A549 (cell line): ENCODE results near the gene ERFL. TPM values are rescaled to one million over a fixed set of nuclear protein-coding genes. Genes with fewer than 3 reads are reported as not detected.
A peak's percentile ranks its signal among the peaks of the same experiment; 100 is the strongest.

Experiments
- ATAC-seq, 2 experiments: fragments of 200-7000 bp in 1 of 2; fragments of >200 bp in 1 of 2; cut with Nextera tagmentation in 1 of 2; cut with Tn5 transposase in 1 of 2; 3 replicates each; pipeline versions ENCODE4 v1.8.0 to v1.9.1; 2018 to 2020; ENCODE audit warnings: mild to moderate bottlenecking in 1 of 2, moderate library complexity in 1 of 2
- CTCF ChIA-PET: fragments of 300-600 bp; sonication (Branson Sonifier 250); formaldehyde crosslinking; extraction: SDS; loops from one replicate; lab custom pipeline; 2021; ENCODE audit warnings: antibody characterized with exemption, inconsistent platforms; lab: Yijun Ruan, JAX
- POLR2A ChIA-PET: fragments of 350-600 bp; formaldehyde crosslinking; extraction: SDS; loops from one replicate; lab custom pipeline; 2021; ENCODE audit warnings: antibody characterized with exemption, inconsistent platforms; lab: Yijun Ruan, JAX
- DNase-seq, 2 experiments: peaks; one replicate each; pipeline versions ENCODE4 v3.0.0 to v3.0.0-alpha.2; 2011 to 2016; ENCODE audit warnings: low read depth in 1 of 2, low spot score in 1 of 2
- FAIRE-seq: peaks from 2 replicates; lab custom pipeline; 2011; peaks lifted over from hg19 to GRCh38; lab: Jason Lieb, UNC
- H3K27ac ChIP-seq, 2 experiments: fragments of >200 bp; sonication (Bioruptor Twin); formaldehyde crosslinking; 3 replicates each; pipeline ENCODE4 v1.5.1; 2016 to 2017
- H3K4me1 ChIP-seq: fragments of >200 bp; sonication (Bioruptor Twin); formaldehyde crosslinking; 3 replicates; pipeline ENCODE4 v1.6.1; 2016
- H3K4me2 ChIP-seq: fragments of >200 bp; sonication (Bioruptor Twin); formaldehyde crosslinking; 3 replicates; pipeline ENCODE4 v1.6.1; 2016
- H3K4me3 ChIP-seq: fragments of >200 bp; sonication (Bioruptor Twin); formaldehyde crosslinking; 3 replicates; pipeline ENCODE4 v1.5.1; 2016
- H3K9me3 ChIP-seq: fragments of >200 bp; sonication (Bioruptor Twin); formaldehyde crosslinking; 3 replicates; pipeline ENCODE4 v1.6.1; 2016
- BHLHE40 ChIP-seq: IDR thresholded peaks from 2 replicates; pipeline ENCODE4 v1.6.1; 2012; ENCODE audit warnings: low read depth, low read length, inconsistent platforms
- CBX2 ChIP-seq: fragments of 200-600 bp; sonication (generic); IDR thresholded peaks from 2 replicates; pipeline ENCODE4 v1.6.1; 2016; ENCODE audit warnings: low read depth, mild to moderate bottlenecking, borderline replicate concordance
- CBX8 ChIP-seq: fragments of 200-600 bp; sonication (generic); IDR thresholded peaks from 2 replicates; pipeline ENCODE4 v1.6.1; 2016
- EHMT2 ChIP-seq: fragments of 200-600 bp; sonication (generic); IDR thresholded peaks from 2 replicates; pipeline ENCODE4 v1.6.1; 2016; ENCODE audit warnings: antibody characterized with exemption, low read depth, mild to moderate bottlenecking, moderate library complexity
- ESRRA ChIP-seq: fragments of 150-350 bp; IDR thresholded peaks from 2 replicates; pipeline ENCODE4 v1.6.1; 2014; ENCODE audit warnings: mild to moderate bottlenecking, low read length, borderline replicate concordance
- FOXS1 ChIP-seq: fragments of 250-450 bp; sonication (Bioruptor Pico); IDR thresholded peaks from 2 replicates; pipeline ENCODE4 v1.5.0; 2020; ENCODE audit warnings: mild to moderate bottlenecking, moderate library complexity
- HDAC2 ChIP-seq: fragments of 200-600 bp; sonication (generic); IDR thresholded peaks from 2 replicates; pipeline ENCODE4 v1.6.1; 2016
- HEYL ChIP-seq: fragments of 250-450 bp; sonication (Bioruptor Pico); IDR thresholded peaks from 2 replicates; pipeline ENCODE4 v1.8.0; 2021; ENCODE audit warnings: mild to moderate bottlenecking, moderate library complexity
- HOXB13 ChIP-seq: fragments of 250-450 bp; sonication (Bioruptor Pico); IDR thresholded peaks from 2 replicates; pipeline ENCODE4 v1.5.0; 2020; ENCODE audit warnings: low read depth, mild to moderate bottlenecking, moderate library complexity
- HOXB5 ChIP-seq: fragments of 250-450 bp; sonication (Bioruptor Pico); IDR thresholded peaks from 2 replicates; pipeline ENCODE4 v1.5.0; 2020; ENCODE audit warnings: mild to moderate bottlenecking, moderate library complexity
- MAFK ChIP-seq: fragments of 450-650 bp; IDR thresholded peaks from 2 replicates; pipeline ENCODE4 v1.6.1; 2014; ENCODE audit not compliant: partially characterized antibody
- NPAS2 ChIP-seq: fragments of 250-450 bp; sonication (Bioruptor Pico); IDR thresholded peaks from 2 replicates; pipeline ENCODE4 v1.8.0; 2022; ENCODE audit warnings: mild to moderate bottlenecking, moderate library complexity, borderline replicate concordance
- NR3C1 ChIP-seq: fragments of >200 bp; sonication (Bioruptor Twin); formaldehyde crosslinking; IDR thresholded peaks from 3 replicates; pipeline ENCODE4 v1.6.1; 2017
- POLR2A ChIP-seq: IDR thresholded peaks from 2 replicates; pipeline ENCODE4 v1.6.1; 2012; ENCODE audit warnings: mild to moderate bottlenecking, low read length
- ZC3H11A ChIP-seq: fragments of 450-650 bp; IDR thresholded peaks from 2 replicates; pipeline ENCODE4 v1.6.1; 2014; ENCODE audit warnings: antibody characterized with exemption, mild to moderate bottlenecking
- ZNF302 ChIP-seq: fragments of 250-450 bp; sonication (Bioruptor Pico); IDR thresholded peaks from 2 replicates; pipeline ENCODE4 v1.9.0; 2021; ENCODE audit warnings: inconsistent platforms, mild to moderate bottlenecking, moderate library complexity
- WGBS: methylation state at CpG from one replicate; pipeline ENCODE4 v1.1.6; 2017; ENCODE audit errors: missing lambda C conversion rate; 5-methylcytosine and 5-hydroxymethylcytosine counted together
- polyA plus RNA-seq, 4 experiments: library from polyadenylated mRNA; depleted of rRNA in 3 of 4; stranded (reverse); fragments of >200 nt; fragmentation: RNase III in 1 of 4; extraction: RNeasy Plus Mini Kit Qiagen cat#74134 plus additional on column Dnase treatment in 1 of 4; gene quantifications; 2 replicates in 3 of 4; 3 replicates in 1 of 4; pipeline ENCODE4 v1.2.3, GENCODE V29; 2011 to 2017
- TF ChIP-seq, protein P1 (sequence below): fragments of 150-350 bp; IDR thresholded peaks from 2 replicates; pipeline ENCODE4 v1.6.1; 2014; ENCODE audit warnings: low read depth, mild to moderate bottlenecking, low read length
- TF ChIP-seq, protein P2 (sequence below): fragments of >200 bp; sonication (Bioruptor Twin); formaldehyde crosslinking; IDR thresholded peaks from 2 replicates; pipeline ENCODE4 v1.6.1; 2016

The ERFL gene
- polyA plus RNA-seq, 2 of the 4 experiments (the other 2 are of a cell fraction): 0.15 to 0.19 TPM

DNA sequence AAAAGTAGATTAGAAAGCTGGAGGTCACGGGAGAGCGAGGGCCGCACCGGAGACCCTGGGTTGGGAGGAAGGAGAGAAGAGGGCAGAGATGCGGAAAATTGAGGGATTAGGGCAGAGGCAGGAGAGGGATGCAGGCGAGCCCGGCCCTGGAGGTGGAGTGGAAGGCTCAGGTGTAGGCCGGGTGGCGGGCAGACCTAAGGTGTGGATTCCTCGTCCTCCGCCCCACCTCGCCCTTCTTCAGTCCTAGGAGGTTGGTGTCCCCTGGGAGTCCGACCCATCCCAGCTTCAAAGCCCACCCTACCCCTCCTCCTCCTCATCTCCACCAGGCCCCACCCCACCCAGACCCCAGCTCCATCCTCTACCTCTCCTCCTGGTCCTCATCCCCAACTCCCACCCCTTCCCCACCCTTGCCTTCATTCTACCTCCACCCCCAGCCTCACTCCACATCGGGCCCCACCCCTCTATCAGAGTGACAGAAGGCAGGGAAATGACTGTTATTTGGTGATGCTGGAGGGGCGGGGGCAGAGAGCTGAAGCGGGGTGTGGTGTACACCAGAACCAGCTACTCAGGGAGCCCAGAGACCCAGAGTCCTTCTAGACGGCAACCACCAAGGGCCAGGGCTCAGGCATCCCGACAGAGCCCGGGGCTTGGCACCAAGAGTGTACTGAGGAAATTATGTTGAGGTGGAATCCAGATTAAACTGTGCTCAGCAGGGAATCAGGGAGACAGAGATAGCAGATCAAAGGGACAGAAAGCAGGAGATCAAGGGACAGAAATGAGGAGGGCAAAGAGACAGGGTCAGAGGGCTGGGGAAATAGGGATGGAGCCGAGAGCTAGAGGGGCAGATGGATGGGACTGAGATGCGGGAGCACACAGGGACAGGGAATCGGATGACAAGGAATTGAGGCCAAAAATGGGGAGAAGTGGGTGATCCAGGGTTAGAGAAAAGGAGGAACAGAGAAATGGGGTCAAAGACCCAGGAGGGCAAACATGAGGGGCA lies 6.4 kb downstream of the ERFL start (continued):
- TF ChIP-seq, protein P1, sequence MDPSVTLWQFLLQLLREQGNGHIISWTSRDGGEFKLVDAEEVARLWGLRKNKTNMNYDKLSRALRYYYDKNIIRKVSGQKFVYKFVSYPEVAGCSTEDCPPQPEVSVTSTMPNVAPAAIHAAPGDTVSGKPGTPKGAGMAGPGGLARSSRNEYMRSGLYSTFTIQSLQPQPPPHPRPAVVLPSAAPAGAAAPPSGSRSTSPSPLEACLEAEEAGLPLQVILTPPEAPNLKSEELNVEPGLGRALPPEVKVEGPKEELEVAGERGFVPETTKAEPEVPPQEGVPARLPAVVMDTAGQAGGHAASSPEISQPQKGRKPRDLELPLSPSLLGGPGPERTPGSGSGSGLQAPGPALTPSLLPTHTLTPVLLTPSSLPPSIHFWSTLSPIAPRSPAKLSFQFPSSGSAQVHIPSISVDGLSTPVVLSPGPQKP: no peak
- TF ChIP-seq CBX2 (no peak), FOXS1 (no peak), NPAS2 (CRISPR knock-in tag) (no peak), ESRRA (no peak), EHMT2 (no peak)

DNA sequence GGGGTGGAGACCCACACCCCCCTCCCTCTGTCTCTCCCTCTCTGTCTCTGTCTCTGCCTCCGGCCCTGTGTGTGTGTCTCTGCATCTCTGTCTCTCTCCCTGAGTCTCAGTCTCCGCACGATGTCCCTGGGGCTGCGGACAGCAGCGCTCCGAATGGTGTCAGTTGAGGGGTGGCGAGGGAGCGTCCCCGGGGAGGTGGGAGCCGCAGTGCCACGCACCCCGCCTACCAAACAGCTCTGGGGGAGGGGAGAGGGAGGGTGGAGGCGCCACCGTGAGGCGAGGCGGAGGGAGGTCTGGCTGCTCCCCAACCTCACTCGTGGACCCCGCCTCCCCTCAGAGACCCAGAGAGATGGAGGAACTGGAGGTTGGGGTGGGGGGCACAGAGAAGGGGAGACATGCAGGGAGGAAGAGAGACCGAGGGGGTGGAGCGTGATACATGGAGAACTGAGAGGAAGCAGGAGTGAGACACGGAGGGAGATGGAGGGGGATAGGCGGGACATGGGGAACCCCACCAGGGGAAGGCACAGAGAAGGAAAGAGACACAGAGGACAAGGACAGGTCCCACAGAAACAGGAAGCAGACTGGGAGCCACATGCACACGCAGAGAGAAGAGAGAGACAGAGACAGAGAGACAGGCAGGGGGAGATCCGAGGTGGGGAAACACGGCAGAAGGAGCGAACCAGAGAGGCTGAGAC lies 7.2 kb downstream of the ERFL start:
- FAIRE-seq: no peak
- no peak for DNase-seq
- ChIA-PET CTCF (interaction anchor here (1.1 to 2.1 kb wide), 6 partner anchors 10 to 37 kb away, joined by 3 to 9 read pairs (median 6); no protein-coding TSS in a partner anchor), POLR2A (no interaction called here)
- WGBS: 67% methylated on average over 26 of the region's 26 CpGs
- Histone ChIP-seq H3K27ac (no peak overlapping the region), H3K4me2 (no peak overlapping the region), H3K4me1 (no peaks in the 10 kb centered on the region), H3K4me3 (no peak overlapping the region), H3K9me3 (no peaks in the 10 kb centered on the region)
- no peak for TF ChIP-seq BHLHE40
- no peak for TF ChIP-seq HDAC2
- TF ChIP-seq, protein P2, sequence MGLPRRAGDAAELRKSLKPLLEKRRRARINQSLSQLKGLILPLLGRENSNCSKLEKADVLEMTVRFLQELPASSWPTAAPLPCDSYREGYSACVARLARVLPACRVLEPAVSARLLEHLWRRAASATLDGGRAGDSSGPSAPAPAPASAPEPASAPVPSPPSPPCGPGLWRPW: no peak
- TF ChIP-seq HOXB5 (CRISPR knock-in tag): no peak
- TF ChIP-seq MAFK: no peak
- TF ChIP-seq ZNF302 (CRISPR knock-in tag): no peak
- no peak for TF ChIP-seq HEYL
- no peak for ATAC-seq

DNA sequence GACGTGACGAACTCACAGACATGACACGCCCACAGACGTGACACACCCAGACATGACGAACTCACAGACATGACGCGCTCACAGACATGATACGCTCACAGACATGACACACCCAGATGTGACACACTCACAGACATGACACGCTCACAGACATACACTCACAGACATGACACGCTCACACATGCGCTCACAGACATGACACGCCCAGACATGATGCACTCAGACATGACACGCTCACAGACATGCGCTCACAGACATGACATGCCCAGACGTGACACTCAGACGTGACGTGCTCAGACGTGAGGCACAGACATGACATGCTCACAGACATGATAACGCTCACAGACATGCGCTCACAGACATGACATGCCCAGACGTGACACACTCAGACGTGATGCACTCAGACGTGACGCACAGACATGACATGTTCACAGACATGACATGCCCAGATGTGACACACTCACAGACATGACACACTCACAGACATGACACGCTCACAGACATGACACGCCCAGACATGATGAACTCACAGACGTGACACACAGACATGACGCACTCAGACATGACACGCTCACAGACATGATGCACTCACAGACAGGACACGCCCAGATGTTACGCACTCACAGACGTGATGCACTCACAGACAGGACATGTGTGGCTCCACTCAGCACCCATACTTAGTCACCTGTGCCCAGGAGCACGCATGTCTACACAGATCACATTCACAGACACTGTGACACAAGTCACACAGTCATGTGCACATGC lies 8.1 kb downstream of the ERFL start:
- POLR2A ChIA-PET: no interaction called here
- Histone ChIP-seq H3K4me3 (no peak overlapping the region), H3K4me1 (peaks cover 5% of the 10 kb centered on the region), H3K27ac (no peak overlapping the region), H3K4me2 (no peak overlapping the region), H3K9me3 (no peaks in the 10 kb centered on the region)
- 91% methylated on average over 33 of the region's 33 CpGs for WGBS
- peak; percentile 96 for FAIRE-seq
- no peak for DNase-seq
- TF ChIP-seq CBX8: no peak
- CTCF ChIA-PET: interaction anchor here (0.6 to 1.8 kb wide), 8 partner anchors 8 to 268 kb away, joined by 3 to 10 read pairs (median 4); partner anchors contain the start of genes ERFL and RABAC1
- ATAC-seq: no peak

DNA sequence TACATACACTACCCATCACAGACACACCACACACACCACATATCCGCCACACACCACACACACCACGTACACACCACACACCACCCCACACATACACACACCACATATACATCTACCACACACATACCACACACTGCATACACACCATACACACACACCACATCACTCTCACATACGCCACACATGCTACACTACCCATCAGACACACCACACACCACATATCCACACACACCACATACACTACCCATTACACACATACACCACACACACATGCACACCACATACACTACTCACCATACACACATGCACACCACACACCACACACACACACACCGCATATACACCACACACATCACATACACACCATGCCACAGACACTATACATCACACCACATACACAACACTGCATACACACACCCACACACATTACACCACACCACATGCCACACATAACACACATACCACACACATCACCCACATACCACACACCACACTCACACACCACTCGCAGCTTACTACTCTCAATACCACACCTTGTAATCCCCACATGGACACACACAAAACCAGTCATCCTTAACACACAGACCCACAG lies 9.5 kb downstream of the ERFL start:
- DNase-seq (no peak), FAIRE-seq (peak; percentile 100), ATAC-seq (no peak)
- ChIA-PET CTCF (interaction anchor here (0.5 to 1.6 kb wide), 8 partner anchors 10 to 1593 kb away, joined by 3 to 10 read pairs (median 4); partner anchors contain the start of genes ERFL and RABAC1), POLR2A (no interaction called here)
- H3K4me2 ChIP-seq: no peak overlapping the region
- H3K4me1 ChIP-seq: peaks cover 9% of the 10 kb centered on the region
- TF ChIP-seq POLR2A: peak; percentile 17; the same call in 1 of the 2 replicates
- TF ChIP-seq NR3C1: no peak
- TF ChIP-seq HOXB13 (CRISPR knock-in tag): no peak
- TF ChIP-seq ZC3H11A: no peak
- TF ChIP-seq, all 56 proteins: peak for 1
- WGBS: 77% methylated on average over 5 of the region's 5 CpGs
- Histone ChIP-seq H3K4me3 (no peak overlapping the region), H3K9me3 (no peaks in the 10 kb centered on the region), H3K27ac (no peak overlapping the region)
